ENCODE results near the gene WEE1. TPM values are rescaled to one million over a fixed set of nuclear protein-coding genes. Genes with fewer than 3 reads are reported as not detected.
A peak's percentile ranks its signal among the peaks of the same experiment; 100 is the strongest.
"Not testable (repeated sequence)": the region's sequence is repeated elsewhere in the genome, so short reads cannot be mapped to it uniquely, and the experiment has no call there.

Gene WEE1
- total RNA-seq, 6 experiments from 2014 or later, result 28.3 to 45.6 (median 39.4) TPM

DNA sequence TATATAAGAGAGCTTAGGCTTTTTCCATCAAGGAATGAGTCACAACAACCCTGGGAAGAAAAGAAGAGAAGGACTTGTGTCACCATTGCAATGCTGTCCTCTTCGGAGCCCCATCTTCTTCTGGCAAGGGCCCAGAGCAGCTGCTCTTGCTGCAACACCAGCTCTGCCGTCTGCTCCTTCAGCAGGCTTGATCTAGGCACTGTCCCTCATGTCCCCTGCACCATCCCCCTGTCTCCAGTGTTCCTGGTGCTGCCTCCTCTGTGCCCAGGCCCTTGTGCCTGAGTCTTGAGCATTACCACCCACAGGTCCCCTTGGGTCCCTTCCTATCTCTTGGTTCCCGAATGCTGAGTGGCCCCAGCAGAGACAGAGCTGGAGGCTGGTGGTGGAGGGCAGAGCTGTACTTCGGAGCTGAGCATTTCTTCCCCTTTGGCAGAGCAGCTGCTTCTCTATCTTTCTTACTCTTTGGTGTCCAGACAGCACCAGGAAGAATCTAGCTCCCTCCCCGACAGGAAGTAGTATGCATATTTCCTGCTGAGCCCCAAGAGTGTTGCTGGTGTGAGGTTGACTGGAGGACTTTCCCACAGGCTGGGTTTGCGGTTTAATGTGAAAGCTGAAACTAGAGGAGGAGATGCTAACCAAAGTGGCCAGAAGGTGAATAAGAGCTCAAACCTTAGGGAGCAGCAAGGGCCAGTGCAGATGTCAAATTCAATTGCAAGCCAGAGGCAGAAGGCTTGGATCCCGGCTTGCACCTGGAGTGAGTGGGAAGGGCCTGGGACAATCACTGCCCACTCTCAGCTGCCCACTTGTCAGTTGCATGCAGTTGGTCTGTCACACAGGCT is 27.8 kb downstream of the WEE1 start:
- Mint-ChIP-seq H3K27me3 (ENCODE audit: insufficient read depth) (no peaks in the 10 kb centered on the region; the same call in none of the 2 replicates), H3K27ac (peak overlapping the region; percentile 85), H3K4me1 (ENCODE audit: low read depth) (peaks cover 27% of the 10 kb centered on the region), H3K36me3 (ENCODE audit: low read depth) (no peaks in the 10 kb centered on the region), H3K4me3 (peak overlapping the region; percentile 42; the same call in 1 of the 2 replicates), H3K9me3 (no peaks in the 10 kb centered on the region)
- peak; percentile 19 for DNase-seq
- TF ChIP-seq, protein P1, sequence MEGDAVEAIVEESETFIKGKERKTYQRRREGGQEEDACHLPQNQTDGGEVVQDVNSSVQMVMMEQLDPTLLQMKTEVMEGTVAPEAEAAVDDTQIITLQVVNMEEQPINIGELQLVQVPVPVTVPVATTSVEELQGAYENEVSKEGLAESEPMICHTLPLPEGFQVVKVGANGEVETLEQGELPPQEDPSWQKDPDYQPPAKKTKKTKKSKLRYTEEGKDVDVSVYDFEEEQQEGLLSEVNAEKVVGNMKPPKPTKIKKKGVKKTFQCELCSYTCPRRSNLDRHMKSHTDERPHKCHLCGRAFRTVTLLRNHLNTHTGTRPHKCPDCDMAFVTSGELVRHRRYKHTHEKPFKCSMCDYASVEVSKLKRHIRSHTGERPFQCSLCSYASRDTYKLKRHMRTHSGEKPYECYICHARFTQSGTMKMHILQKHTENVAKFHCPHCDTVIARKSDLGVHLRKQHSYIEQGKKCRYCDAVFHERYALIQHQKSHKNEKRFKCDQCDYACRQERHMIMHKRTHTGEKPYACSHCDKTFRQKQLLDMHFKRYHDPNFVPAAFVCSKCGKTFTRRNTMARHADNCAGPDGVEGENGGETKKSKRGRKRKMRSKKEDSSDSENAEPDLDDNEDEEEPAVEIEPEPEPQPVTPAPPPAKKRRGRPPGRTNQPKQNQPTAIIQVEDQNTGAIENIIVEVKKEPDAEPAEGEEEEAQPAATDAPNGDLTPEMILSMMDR (IDR thresholded peaks at IDR 0.05), result no peak

DNA sequence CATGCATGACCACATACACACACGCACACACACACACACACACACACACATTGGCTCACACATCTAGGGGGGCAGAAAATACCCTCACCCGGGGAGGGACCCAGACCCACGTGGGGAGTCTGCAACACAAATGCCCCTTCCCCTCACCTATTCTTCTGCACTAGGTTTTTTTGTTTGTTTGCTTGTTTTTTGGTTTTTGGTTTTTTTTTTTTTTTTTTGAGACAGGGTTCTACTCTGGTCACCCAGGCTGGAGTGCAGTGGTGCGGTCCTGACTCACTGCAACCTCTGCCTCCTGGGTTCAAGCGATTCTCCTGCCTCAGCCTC is 28.4 kb downstream of the WEE1 start:
- TF ChIP-seq, protein P1 (IDR thresholded peaks at IDR 0.05), result no peak
- H3K27ac Mint-ChIP-seq, result no peak overlapping the region; the same call in 1 of the 2 replicates
- H3K9me3 Mint-ChIP-seq, result no peaks in the 10 kb centered on the region
- H3K4me1 Mint-ChIP-seq (ENCODE audit: low read depth), result peaks cover 24% of the 10 kb centered on the region
- H3K4me3 Mint-ChIP-seq, result no peak overlapping the region
- H3K36me3 Mint-ChIP-seq (ENCODE audit: low read depth), result no peaks in the 10 kb centered on the region
- DNase-seq, result no peak
- H3K27me3 Mint-ChIP-seq (ENCODE audit: insufficient read depth), result no peaks in the 10 kb centered on the region; the same call in none of the 2 replicates

DNA sequence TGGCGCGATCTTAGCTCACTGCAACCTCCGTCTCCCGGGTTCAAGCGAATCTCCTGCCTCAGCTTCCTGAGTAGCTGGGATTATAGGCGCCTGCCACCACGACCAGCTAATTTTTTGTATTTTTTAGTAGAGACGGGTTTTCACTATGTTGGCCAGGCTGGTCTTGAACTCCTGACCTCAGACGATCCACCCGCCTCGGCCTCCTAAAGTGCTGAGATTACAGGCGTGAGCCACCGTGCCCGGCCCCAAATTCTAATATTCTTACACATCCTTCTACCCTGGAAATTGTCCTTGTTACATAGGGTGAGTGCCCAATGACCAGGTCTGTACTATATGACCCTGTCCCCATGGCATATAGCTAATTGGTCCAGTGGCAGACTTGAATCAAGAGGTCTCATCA is 29.7 kb downstream of the WEE1 start:
- peaks cover 18% of the 10 kb centered on the region for H3K4me1 Mint-ChIP-seq (ENCODE audit: low read depth)
- not testable (repeated sequence) for H3K27me3 Mint-ChIP-seq (ENCODE audit: insufficient read depth); H3K36me3 Mint-ChIP-seq (ENCODE audit: low read depth); H3K4me3 Mint-ChIP-seq; DNase-seq; H3K27ac Mint-ChIP-seq; H3K9me3 Mint-ChIP-seq

DNA sequence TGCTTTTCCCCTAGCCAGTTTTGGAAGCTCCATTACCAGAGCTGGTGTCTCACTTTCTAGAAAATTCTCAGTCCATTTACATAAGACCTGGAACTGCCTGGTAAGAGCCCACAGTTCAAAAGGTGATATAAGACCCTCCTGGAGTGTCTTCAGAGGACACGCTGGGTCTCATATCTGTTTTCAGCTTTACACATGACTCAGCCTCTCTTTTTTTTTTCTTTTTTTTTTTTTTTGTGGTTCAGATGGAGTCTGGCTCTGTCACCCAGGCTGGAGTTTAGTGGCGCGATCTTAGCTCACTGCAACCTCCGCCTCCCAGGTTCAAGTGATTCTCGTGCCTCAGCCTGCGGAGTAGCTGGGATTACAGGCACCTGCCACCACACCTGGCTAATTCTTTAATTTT is 30.7 kb downstream of the WEE1 start:
- peaks cover 25% of the 10 kb centered on the region for H3K4me1 Mint-ChIP-seq (ENCODE audit: low read depth)
- DNase-seq, result no peak
- peaks cover under 1% of the 10 kb centered on the region; the same call in 1 of the 2 replicates for H3K9me3 Mint-ChIP-seq
- peaks cover under 1% of the 10 kb centered on the region; the same call in 1 of the 2 replicates for H3K36me3 Mint-ChIP-seq (ENCODE audit: low read depth)
- TF ChIP-seq, protein P1 (IDR thresholded peaks at IDR 0.05), result no peak
- H3K27me3 Mint-ChIP-seq (ENCODE audit: insufficient read depth), result no peaks in the 10 kb centered on the region; the same call in none of the 2 replicates
- no peak overlapping the region for H3K27ac Mint-ChIP-seq
- H3K4me3 Mint-ChIP-seq, result no peak overlapping the region

DNA sequence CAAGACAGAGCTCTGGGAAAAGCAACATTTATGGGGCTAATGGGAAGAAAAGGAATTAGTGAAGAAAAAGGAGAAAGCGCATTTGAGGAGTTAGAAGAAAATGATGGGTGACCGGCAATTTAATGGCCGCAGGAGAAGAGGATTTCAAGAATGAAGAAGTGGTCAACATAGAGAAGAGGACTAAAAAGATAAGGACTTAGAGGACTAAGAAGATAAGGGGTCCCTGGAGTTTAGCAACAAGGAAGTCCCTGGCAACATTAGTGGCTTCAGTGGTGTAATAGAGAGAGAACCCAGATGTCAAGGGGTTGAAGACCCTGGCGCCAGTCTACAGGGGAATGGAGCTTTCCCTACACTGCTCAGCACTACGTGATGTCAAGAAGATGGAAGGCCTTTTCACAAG is 32.3 kb downstream of the WEE1 start:
- Mint-ChIP-seq H3K27ac (no peak overlapping the region), H3K4me3 (no peak overlapping the region), H3K9me3 (peaks cover 4% of the 10 kb centered on the region; the same call in 1 of the 2 replicates), H3K4me1 (ENCODE audit: low read depth) (peaks cover 23% of the 10 kb centered on the region), H3K27me3 (ENCODE audit: insufficient read depth) (no peaks in the 10 kb centered on the region; the same call in none of the 2 replicates), H3K36me3 (ENCODE audit: low read depth) (peaks cover 5% of the 10 kb centered on the region; the same call in 1 of the 2 replicates)
- no peak for DNase-seq
- TF ChIP-seq, protein P1 (IDR thresholded peaks at IDR 0.05), result no peak

DNA sequence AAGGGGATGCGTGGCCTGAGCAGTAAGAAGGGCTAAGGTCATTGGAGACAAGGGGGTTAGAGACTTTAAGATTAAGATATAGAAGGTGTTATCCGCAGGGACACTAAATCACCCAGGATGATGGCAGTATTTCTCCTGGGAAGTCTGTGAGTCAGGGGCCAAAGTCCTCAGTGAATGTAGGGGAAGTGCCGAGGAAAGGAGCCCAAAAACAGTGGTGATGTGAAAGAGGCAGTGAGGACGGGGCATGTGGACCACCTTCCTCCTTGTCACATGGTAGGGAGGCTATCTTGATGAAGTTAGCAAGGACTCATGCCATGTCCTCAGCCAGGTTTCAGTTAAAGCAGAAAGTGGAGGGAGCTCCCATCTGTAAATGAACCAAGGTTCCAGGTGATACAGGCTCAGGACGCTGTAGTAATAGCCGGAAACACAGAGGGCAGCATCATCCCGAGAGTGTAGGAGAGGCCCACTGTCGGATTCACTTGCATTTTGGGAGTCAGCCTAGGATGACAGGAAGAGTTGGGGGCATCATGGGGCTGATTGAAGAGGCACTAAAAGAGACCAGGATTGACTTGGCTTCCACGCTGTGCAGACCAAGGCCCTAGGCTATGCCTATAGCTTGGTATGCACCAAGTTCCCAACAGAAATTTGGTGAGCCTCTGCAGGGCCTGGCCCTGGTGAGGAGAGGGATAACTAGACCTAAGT is 33.5 kb downstream of the WEE1 start:
- Mint-ChIP-seq H3K36me3 (ENCODE audit: low read depth) (peaks cover 10% of the 10 kb centered on the region), H3K4me3 (no peak overlapping the region), H3K9me3 (peaks cover 4% of the 10 kb centered on the region; the same call in 1 of the 2 replicates), H3K4me1 (ENCODE audit: low read depth) (peaks cover 19% of the 10 kb centered on the region), H3K27ac (no peak overlapping the region), H3K27me3 (ENCODE audit: insufficient read depth) (no peaks in the 10 kb centered on the region; the same call in 1 of the 2 replicates)
- TF ChIP-seq, protein P1 (IDR thresholded peaks at IDR 0.05), result no peak
- DNase-seq, result no peak

Data from HFFc6 (cell line).